ES-I3 (cell line): ENCODE measurements around the gene ZNF467.

Experiments used
- H3K36me3 ChIP-seq: 2 replicates; pipeline ENCODE4 v1.6.1; 2013; ENCODE audit warnings: mild to moderate bottlenecking, low read length, control low read depth, moderate library complexity; ENCODE audit not compliant: insufficient read depth
- H3K4me1 ChIP-seq: 2 replicates; pipeline ENCODE4 v1.6.1; 2013; ENCODE audit warnings: mild to moderate bottlenecking, control low read depth, low read length; ENCODE audit not compliant: insufficient read depth
- H3K9ac ChIP-seq: 2 replicates; pipeline ENCODE4 v1.6.1; 2013; ENCODE audit warnings: low read depth, mild to moderate bottlenecking, low read length, moderate library complexity
- H3K9me3 ChIP-seq: 2 replicates; pipeline ENCODE4 v1.6.1; 2013; ENCODE audit warnings: mild to moderate bottlenecking, low read length, moderate library complexity; ENCODE audit not compliant: control insufficient read depth, insufficient read depth

The ZNF467 gene

DNA sequence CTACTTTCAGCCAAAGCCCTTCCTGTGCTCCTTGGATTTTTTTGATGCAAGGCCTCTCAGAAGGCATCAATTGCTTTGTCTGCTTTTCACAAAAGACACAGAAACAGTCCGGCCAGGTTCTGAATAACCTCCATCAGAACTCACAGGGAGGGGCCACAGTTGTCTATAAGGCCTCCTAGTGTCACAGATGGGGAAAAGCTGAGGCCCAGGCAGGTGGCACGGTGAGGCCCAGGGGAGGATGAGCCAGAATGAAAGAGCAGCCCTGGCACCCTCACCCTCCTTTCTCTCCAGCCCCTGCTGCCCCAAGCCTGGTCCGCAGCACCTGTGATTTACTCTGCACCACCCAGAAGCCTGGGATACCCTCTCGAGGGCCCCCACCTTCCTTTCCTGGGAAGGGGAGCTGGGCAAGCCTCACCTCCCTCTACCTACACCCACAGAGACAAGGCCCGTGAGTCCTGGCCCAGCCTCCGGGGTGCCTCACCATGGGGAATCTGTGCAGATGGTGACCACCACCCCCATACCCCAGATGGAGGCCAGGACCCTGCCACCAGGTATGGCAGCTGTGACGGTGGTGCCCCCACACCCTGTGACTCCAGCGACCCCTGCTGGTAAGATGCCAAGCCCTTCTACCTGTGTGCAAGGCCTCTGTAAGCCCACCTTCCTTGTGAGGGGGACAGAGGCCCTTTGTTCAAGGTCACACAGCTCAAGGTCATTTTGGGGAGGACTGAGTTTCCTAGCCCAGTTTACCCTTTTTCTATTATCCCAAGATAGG lies 26.2 kb upstream of the ZNF467 start:
- Histone ChIP-seq H3K4me1 (no peaks in the 10 kb centered on the region; the same call in 1 of the 2 replicates), H3K9me3 (no peaks in the 10 kb centered on the region), H3K9ac (no peak overlapping the region), H3K36me3 (no peaks in the 10 kb centered on the region)

DNA sequence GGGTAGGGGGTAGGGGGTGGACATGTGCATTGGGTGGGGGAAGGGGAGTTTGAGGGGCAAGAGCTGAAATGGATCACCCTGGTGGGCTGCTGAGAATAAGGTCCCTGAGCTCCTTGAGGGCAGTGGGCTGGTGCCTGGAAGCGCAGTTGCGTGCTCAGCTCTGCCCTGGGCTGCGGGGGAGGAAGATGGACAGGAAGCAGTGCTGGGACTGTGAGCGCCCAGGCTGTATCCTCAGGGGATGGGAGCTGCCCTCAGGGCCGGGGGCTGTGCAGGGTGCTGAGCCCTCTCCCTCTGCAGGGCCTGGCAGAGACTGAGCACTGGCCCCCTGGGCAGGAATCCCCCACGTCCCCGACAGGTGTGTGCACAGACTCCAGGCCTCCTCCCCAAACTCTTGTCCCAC lies 24.4 kb upstream of the ZNF467 start:
- Histone ChIP-seq H3K9me3 (no peaks in the 10 kb centered on the region), H3K9ac (no peak overlapping the region), H3K36me3 (no peaks in the 10 kb centered on the region)

DNA sequence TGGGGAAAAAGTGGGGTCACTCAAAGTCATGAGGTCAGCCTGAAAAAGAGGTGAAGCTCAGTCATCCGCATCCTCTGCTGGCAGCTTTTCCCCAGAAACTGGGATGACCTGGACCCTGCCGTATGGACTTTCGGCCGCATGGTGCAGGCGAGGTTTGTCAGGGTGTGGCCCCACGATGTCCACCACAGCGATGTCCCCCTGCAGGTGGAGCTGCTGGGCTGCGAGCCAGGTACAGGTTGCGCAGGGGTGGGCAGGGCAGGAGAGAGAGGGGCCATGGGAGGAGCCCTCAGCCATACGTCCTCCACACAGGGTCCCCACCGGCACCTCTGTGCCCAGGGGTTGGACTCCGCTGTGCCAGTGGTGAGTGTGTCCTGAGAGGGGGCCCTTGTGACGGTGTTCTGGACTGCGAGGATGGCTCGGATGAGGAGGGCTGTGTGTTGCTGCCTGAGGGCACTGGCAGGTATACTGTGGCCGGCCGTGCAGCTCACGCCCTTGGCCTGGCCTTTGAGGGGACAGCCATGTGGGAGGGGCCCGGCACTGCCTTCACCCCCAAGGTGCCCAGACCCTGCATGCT lies 23.0 kb upstream of the ZNF467 start:
- no peaks in the 10 kb centered on the region for H3K36me3 ChIP-seq
- H3K9ac ChIP-seq: no peak overlapping the region
- no peaks in the 10 kb centered on the region for H3K9me3 ChIP-seq
- H3K4me1 ChIP-seq: no peaks in the 10 kb centered on the region; the same call in 1 of the 2 replicates

More for the DNA sequence above, 24.4 kb upstream of the ZNF467 start:
- H3K4me1 ChIP-seq: no peaks in the 10 kb centered on the region; the same call in 1 of the 2 replicates

DNA sequence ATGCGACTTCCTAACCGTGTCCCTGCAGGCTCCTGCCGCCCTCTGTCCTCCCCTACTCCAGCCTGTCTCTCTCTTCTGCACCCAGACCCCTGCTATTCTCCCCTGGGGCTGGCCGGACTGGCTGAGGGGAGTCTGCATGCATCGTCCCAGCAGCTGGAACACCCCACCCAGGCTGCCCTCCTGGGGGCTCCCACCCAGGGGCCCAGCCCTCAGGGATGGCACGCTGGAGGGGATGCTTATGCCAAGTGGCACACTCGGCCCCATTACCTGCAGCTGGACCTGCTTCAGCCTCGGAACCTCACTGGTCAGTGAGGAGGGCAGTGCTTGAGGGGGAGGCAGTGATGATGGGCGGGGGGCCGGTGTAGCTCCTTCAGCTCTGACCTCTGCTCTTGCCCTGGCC lies 21.7 kb upstream of the ZNF467 start:
- H3K4me1 ChIP-seq: no peaks in the 10 kb centered on the region; the same call in 1 of the 2 replicates
- no peak overlapping the region for H3K9ac ChIP-seq
- H3K9me3 ChIP-seq: no peaks in the 10 kb centered on the region
- no peaks in the 10 kb centered on the region for H3K36me3 ChIP-seq

DNA sequence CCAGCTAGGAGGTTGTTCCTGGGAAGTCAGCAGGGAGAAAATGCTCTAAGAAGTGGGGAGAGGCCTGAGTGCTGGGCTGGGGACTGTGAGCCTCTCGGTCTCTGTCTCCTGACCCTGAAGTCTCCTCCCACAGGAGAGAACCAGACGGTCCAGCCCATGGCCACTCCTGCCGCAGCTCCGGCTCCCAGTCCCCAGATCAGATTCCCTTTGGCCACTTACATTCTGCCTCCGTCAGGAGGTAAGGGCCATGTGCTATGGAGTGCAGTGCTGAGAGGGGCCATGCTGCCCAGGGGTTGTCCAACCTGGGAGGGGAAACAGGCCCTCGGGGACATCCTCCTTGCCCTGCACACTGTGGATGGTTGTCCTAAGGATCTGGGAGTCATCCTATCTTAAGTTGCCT lies 21.3 kb upstream of the ZNF467 start:
- Histone ChIP-seq H3K36me3 (no peaks in the 10 kb centered on the region), H3K4me1 (peaks cover under 1% of the 10 kb centered on the region; the same call in 1 of the 2 replicates), H3K9me3 (no peaks in the 10 kb centered on the region), H3K9ac (no peak overlapping the region)

DNA sequence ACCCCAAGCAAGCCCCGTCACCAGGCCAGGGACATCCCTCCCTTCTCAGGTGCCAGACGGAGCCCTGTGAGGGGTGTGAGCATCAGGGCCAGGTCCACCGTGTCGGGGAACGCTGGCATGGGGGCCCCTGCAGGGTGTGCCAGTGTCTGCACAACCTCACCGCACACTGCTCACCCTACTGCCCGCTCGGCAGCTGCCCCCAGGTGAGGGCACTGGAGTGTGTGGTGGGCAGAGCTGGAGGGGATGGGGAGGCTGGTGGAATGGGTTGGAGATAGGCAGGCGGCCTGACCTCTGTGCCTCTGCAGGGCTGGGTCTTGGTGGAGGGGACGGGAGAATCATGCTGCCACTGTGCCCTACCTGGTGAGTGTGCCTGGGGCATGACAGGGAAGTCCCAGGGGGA lies 19.9 kb upstream of the ZNF467 start:
- Histone ChIP-seq H3K9me3 (no peaks in the 10 kb centered on the region), H3K4me1 (peaks cover 4% of the 10 kb centered on the region; the same call in 1 of the 2 replicates), H3K9ac (no peak overlapping the region), H3K36me3 (no peaks in the 10 kb centered on the region)

DNA sequence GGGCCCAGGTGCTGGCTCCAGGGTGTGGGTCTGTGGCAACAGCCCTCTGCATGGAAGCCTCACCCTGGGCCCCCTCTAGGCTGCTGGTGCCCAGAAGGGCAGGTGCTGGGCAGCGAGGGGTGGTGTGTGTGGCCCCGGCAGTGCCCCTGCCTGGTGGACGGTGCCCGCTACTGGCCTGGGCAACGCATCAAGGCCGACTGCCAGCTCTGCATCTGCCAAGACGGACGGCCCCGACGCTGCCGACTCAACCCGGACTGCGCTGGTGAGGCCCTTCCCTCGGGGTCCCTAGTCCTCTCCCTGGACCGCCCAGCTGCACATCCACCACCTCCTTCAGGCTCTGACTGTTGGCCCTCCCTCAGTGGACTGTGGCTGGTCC lies 18.8 kb upstream of the ZNF467 start:
- Histone ChIP-seq H3K9me3 (no peaks in the 10 kb centered on the region), H3K9ac (no peak overlapping the region), H3K4me1 (peaks cover 4% of the 10 kb centered on the region; the same call in 1 of the 2 replicates)

DNA sequence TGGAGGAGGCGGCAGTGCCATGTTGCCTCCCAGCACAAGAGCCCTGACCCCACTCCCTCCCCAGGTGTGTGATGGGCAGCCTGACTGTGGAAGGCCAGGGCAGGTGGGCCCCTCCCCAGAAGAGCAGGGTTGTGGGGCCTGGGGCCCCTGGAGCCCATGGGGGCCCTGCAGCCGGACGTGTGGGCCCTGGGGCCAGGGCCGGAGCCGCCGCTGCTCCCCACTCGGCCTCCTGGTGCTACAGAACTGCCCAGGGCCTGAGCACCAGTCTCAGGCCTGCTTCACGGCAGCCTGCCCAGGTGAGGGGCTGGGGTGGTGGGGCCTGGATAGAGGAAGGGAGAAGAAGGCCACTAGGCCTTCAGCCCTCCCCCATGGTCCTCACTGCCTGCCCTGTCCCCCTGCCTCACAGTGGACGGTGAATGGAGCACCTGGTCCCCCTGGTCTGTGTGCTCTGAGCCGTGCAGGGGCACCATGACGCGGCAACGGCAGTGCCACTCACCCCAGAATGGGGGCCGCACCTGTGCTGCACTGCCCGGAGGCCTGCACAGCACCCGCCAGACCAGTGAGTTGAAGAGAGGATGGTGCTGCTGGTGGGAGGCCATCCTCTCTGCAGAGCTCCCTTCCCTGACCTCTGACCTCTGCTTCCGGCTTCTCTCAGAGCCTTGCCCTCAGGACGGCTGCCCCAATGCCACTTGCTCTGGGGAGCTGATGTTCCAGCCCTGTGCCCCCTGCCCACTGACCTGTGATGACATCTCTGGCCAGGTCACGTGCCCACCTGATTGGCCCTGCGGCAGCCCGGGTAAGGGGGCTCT lies 18.2 kb upstream of the ZNF467 start:
- H3K4me1 ChIP-seq: peaks cover 4% of the 10 kb centered on the region; the same call in 1 of the 2 replicates
- no peaks in the 10 kb centered on the region for H3K9me3 ChIP-seq
- no peaks in the 10 kb centered on the region for H3K36me3 ChIP-seq
- no peak overlapping the region for H3K9ac ChIP-seq

More for the DNA sequence above, 18.8 kb upstream of the ZNF467 start:
- no peaks in the 10 kb centered on the region for H3K36me3 ChIP-seq

DNA sequence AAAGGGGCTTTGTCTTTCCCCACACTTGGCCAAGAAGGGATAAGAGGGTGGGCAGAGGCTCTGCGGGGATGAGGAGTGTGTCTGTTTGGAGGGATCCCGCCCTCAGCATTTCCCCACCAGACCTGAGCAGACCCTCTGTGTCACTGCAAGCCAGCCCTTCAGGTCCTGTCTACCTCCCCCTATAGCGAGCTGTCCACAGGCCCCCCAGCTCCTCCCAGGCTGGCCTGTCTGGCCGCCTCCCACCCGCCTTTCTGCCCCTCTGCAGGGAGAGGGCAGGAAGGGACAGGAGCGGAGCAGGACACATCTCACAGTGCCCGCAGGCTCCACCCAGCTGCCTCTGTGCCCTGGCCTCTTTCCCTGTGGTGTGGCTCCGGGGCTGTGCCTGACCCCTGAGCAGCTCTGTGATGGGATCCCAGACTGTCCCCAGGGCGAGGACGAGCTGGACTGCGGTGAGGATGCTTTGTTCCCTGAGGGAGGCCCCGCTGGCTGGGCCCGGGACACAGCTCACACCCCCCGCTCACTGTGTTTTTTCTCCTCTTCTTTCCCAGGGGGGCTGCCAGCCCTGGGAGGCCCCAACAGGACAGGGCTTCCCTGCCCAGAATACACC lies 17.5 kb upstream of the ZNF467 start:
- H3K9ac ChIP-seq: no peak overlapping the region; the same call in 1 of the 2 replicates
- H3K9me3 ChIP-seq: no peaks in the 10 kb centered on the region
- peaks cover 4% of the 10 kb centered on the region; the same call in 1 of the 2 replicates for H3K4me1 ChIP-seq
- H3K36me3 ChIP-seq: no peaks in the 10 kb centered on the region

DNA sequence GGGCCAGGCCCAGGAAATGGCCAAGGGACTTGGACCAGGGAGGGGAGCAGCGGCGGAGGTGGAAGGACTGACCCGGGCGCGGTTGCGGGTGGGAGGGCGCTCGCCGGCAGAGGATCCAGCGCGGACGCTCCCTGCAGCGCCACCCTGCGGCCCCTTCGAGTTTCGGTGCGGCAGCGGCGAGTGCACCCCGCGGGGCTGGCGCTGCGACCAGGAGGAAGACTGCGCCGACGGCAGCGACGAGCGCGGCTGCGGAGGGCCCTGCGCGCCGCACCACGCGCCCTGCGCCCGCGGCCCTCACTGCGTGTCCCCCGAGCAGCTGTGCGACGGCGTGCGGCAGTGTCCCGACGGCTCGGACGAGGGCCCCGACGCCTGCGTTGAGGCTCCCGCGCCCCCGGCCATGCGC lies 16.8 kb upstream of the ZNF467 start:
- no peaks in the 10 kb centered on the region for H3K9me3 ChIP-seq
- H3K36me3 ChIP-seq: no peaks in the 10 kb centered on the region
- peak overlapping the region; percentile 39; the same call in 1 of the 2 replicates for H3K9ac ChIP-seq
- peaks cover 4% of the 10 kb centered on the region; the same call in 1 of the 2 replicates for H3K4me1 ChIP-seq

DNA sequence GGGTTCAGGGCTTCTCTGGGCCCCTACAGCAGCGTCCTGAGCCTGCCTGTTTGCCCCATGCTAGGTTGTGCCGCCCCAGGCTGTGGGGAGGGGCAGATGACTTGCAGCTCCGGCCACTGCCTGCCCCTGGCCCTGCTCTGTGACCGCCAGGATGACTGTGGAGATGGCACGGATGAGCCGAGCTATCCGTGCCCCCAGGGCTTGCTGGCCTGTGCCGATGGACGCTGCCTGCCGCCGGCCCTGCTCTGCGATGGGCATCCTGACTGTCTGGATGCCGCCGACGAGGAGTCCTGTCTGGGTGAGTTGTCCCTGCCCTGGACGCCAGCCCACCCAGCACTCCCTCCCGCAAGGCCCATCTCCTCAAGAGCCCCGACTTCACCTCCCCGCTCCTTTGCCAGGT lies 15.7 kb upstream of the ZNF467 start:
- H3K9me3 ChIP-seq: no peaks in the 10 kb centered on the region
- H3K36me3 ChIP-seq: no peaks in the 10 kb centered on the region
- no peak overlapping the region for H3K9ac ChIP-seq
- H3K4me1 ChIP-seq: peaks cover 4% of the 10 kb centered on the region; the same call in 1 of the 2 replicates

DNA sequence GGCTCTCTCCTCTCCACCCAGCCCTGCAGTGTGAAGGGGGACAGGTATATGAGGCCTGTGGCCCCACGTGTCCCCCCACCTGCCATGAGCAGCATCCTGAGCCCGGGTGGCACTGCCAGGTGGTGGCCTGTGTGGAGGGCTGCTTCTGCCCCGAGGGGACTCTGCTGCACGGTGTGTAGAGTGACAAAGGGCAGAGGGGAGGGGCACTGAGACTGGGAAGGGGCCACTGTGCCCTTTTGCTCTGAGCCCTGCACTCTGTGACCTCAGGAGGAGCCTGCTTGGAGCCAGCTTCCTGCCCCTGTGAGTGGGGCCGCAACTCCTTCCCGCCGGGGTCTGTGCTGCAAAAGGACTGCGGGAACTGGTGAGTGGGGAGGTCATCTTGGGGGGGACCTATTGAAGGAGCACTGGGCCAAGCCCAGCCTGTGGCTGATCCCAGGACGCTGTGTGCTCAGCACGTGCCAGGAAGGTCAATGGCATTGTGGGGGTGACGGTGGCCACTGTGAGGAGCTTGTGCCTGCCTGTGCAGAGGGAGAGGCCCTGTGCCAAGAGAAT lies 15.0 kb upstream of the ZNF467 start:
- Histone ChIP-seq H3K4me1 (peaks cover 4% of the 10 kb centered on the region; the same call in 1 of the 2 replicates), H3K36me3 (no peaks in the 10 kb centered on the region), H3K9ac (no peak overlapping the region), H3K9me3 (no peaks in the 10 kb centered on the region)

DNA sequence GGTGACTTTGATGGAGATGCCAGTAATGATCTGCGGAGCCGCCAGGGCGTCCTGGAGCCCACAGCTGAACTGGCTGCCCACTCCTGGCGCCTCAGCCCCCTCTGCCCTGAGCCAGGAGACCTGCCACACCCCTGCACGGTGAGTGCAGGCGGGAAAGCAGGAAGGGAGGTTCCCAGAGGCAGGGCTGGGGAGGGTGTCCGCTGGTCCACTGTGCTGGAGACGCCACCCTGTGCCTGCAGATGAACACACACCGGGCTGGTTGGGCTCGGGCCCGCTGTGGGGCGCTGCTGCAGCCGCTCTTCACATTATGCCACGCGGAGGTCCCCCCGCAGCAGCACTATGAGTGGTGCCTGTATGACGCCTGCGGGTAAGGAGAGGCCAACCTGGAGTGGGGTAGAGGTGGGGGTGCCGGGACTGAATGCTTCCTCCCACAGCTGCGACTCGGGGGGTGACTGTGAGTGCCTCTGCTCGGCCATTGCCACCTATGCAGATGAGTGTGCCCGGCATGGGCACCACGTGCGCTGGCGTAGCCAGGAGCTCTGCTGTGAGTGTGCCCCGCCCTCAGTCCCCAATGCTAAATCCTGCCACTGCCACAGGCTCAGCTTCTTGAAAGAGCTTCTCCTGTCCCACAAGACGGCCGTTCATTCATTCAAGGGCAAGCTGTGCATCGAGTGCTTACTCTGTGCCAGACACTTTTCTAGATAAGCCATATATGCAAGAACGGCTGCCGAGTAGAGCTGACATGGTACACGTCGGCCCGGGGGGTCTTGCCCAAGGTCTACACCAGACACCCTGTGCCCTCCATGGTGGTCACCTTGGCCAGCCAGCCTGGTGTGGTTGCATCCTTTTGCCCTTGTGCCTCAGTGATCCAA lies 14.3 kb upstream of the ZNF467 start:
- Histone ChIP-seq H3K9ac (no peak overlapping the region), H3K9me3 (no peaks in the 10 kb centered on the region), H3K36me3 (no peaks in the 10 kb centered on the region), H3K4me1 (peaks cover 4% of the 10 kb centered on the region; the same call in 1 of the 2 replicates)
